SK-MEL-5 (cell line): ENCODE results near the gene FLOT2. TPM values are rescaled to one million over a fixed set of nuclear protein-coding genes. Genes with fewer than 3 reads are reported as not detected.
"Not testable (repeated sequence)": the region's sequence is repeated elsewhere in the genome, so short reads cannot be mapped to it uniquely, and the experiment has no call there.

Source experiments
- DNase-seq: peaks from one replicate; pipeline ENCODE4 v3.0.0-alpha.2; 2016; ENCODE audit warnings: low read depth, low spot score
- in situ Hi-C: cut with HindIII; loops from 2 replicates; pipeline ENCODE4 v1.10.0; 2016; ENCODE audit warnings: low sequenced_read_pairs, high pct_unique_total_duplicates, low pct_unique_long_range_greater_than_20kb
- total RNA-seq: library from RNA; depleted of rRNA; stranded (reverse); fragments of >200 nt; shearing (Covaris generic); gene quantifications from 2 replicates; pipeline ENCODE4 v1.2.3, GENCODE V29; 2014

The FLOT2 gene
- total RNA-seq, 1 experiment from 2014 or later, result 12.6 TPM

DNA sequence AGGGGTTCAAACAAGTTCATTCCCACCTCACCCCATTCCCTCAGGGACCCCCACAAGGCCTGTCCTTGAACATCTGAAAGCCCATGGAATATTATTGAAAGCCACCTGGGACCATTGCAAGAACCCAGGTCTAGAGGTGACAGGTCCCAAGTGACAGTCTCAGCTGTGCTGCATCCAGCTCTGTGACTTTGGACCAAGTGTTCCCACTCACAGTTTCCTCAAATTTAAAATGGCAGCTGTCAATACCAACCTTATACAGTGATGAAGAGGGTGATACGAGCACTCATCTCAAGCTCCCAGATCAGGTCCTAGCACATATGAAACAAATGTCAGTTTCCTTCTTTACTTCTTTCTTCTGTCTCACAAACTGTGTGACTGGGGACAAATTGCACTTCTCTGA, 33.6 kb downstream of the FLOT2 start:
- no peak for DNase-seq
- in situ Hi-C loops, result no loop called here

DNA sequence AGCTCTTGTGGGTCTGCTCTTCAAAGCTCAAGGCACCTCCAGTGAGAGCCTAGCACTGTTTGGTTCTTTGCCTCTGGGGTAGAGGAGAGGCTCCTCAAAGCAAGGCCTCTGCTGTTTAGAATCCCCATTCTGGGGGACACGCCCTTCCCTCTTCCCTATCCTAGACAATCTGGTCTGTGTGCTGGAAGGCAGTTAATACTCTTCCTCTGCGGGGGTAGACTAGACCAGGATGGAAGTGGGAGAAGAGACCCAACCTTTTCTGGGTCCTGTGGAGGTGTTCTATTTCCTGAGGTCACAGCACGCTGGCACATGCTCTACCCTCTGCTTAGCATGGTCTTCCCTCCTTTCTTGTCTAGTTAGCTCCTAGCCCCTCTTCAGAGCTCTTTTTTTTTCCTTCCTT, 35.0 kb downstream of the FLOT2 start:
- DNase-seq, result no peak
- in situ Hi-C loops, result no loop called here

DNA sequence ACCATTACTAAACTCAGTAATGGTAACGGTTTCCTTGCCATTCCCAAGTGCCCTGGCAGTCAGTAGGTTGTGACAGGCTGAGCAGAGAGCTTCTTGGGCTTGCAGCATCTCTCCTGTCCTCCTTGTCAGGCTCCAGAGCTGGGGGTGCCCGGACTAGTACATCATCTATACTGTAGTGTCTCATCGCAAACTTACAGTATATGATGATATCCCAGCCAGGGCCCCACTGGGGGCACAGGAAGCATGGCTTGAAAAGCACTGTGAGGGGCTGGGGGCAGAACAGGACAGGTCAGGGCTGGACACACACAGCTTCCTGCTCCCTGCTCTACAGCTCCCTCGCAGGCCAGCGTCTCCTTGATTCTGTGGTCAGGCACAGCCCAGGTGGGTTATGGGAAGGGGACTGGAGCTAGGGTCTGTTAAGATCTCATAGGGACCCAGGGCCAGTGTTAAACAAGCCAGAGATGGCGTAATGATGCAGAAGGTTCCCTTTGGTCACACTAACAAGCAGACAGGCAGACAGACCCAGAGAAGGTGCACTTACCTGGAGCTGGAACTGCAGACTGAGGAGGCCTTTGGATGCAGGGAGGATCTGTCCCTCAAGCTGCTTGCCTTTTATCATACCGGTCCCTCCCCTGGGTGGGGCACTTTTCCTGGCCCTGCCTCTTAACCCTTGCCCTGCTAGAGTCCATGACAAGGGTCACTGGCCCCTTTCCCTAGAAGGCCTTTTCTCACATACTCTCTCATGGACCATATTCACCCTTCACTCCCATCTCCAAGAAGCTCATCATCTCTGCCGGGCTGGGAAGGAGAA, 35.9 kb downstream of the FLOT2 start:
- in situ Hi-C loops, result no loop called here
- DNase-seq, result no peak

DNA sequence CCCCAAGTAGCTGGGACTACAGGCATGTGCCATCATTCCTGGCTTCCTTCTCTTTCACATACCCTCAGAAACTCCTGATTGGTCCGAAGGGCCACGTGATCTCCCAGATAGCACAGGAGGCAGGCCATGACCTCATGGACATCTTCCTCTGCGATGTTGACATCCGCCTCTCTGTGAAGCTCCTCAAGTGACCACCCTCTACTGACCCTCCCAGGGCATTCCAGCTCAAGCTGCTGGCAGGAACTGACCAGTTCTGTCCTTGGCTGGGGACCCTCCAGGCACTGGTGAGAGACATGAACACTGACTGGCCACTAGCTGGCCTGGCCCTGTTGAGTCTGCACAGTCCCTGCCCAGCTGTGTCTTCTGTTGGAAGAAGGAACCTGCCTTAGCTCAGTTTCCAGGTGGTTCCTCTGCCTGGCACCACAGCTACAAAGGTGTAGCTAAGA, 37.1 kb downstream of the FLOT2 start:
- in situ Hi-C loops, result no loop called here
- no peak for DNase-seq

DNA sequence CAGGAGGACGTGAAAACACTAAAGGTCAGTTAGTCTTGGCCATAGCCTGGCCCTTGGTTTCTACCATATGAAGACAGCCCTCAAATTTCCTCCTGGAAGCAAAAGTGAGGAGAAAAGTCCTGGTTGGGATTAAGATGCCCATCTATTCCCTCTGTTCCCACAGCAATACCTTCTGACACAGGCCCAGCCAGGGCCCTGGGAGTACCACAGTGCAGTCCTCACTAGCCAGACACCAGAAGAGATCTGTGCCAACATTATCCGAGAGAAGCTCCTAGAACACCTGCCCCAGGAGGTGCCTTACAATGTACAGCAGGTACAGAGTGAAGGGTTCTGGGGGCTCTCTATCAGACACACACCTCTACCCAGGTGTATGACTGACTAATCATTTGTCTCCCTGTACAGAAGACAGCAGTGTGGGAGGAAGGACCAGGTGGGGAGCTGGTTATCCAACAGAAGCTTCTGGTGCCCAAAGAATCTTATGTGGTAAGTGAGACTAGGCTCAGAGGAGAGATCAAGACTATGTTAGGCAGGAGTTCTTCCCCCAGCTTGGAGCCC, 38.7 kb downstream of the FLOT2 start:
- no peak for DNase-seq
- in situ Hi-C loops, result no loop called here

DNA sequence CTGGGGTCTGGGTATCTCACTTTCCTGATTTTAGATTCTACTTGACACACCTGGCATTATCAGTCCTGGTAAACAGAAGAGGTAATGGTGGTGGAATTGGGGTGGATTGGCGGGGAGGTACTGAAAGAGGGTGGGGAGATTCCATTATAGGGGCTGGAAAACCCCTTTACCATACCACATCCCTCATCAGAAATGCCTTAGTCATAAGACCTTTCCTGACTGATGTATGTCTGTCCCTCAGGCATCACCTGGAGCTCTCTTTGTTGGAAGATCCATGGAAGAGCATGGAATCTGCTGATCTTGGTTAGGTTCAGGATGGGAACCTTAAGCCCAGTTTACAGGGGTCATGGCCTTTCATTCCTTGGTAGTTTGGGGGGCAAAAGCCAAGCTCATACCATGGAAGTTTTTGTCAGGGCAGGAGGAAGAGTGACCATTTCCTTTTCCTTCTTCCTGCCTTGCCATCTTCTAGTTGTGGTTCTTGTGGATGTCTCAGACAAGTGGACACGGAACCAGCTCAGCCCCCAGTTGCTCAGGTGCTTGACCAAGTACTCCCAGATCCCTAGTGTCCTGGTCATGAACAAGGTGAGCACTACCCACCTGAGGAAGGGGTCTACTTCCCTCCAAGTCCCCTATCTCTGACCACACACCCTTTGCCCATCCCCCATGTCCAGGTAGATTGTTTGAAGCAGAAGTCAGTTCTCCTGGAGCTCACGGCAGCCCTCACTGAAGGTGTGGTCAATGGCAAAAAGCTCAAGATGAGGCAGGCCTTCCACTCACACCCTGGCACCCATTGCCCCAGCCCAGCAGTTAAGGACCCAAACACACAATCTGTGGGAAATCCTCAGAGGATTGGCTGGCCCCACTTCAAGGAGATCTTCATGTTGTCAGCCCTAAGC, 39.4 kb downstream of the FLOT2 start:
- in situ Hi-C loops, result no loop called here

DNA sequence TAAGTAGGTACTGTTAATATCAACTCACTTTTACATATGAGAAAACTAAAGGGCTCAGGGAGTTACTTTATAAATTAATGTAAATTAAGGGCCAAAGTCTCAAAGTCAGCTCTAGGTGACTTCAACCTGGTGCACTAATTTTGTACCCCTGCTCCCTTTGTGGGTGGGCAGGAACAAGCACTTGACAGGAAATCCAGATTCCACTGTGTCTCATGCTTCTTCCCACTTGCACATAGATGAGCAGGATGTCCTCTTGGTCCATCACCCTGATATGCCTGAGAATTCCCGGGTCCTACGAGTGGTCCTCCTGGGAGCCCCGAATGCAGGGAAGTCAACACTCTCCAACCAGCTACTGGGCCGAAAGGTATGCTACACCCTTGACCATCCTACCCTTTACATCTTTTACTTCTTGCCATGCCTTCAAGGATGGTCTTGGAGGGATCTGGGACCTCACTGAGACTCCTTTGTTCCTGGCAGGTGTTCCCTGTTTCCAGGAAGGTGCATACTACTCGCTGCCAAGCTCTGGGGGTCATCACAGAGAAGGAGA, 41.4 kb downstream of the FLOT2 start:
- in situ Hi-C loops, result no loop called here
- DNase-seq, result no peak

More for the DNA sequence above, 39.4 kb downstream of the FLOT2 start:
- DNase-seq, result no peak

DNA sequence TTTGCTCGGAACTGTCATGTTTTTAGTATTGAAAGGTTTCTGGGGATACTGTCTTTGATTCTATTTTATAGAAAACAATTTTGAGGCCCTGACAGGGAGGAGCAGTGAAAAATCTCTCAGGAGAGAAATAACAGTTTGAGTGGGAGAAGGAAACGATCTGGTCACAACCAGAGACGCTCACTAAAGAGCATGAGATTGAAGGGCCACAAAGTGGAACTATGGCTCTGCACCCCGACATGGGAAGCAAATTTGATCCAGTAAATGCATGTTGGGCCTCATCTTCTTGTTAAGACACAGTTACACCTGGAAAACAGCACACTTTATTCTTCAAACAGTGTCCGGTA, 42.2 kb downstream of the FLOT2 start:
- in situ Hi-C loops, result no loop called here
- no peak for DNase-seq

DNA sequence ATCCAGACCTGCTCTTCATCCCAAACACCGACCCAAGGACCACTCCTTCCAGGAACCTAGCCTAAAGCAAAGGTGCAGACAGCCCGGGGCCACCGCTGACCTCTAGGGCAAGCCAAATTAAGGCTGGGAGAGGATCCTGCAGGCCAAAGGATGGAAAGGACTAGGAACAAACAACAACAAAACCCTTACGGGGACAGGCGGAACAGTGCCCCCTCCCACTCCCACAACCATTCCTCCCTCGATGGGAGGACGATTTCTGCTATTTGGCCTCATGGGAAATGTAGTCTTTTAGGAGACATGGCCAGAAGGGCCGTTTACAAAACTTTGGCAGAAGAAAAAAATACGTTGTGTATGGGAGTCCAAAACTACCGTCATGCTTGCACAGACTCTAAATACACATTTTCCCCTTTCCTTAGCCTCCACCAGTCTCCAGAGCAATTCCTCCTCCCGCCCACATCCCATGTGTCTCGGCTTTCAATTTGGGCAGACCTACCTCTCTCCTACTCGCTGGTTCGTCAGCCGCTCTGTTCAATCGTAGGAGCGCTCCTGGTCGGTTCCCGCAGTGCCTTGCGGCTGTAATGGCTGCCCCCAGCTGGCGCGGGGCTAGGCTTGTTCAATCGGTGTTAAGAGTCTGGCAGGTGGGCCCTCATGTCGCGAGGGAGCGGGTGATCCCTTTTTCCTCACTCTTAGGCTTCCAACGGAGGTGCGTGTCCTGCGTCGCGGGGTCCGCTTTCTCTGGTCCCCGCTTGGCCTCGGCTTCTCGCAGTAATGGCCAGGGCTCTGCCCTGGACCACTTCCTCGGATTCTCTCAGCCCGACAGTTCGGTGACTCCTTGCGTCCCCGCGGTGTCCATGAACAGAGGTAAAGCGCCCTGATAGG, 42.8 kb downstream of the FLOT2 start, which contains the start of gene ERAL1:
TSS of gene ERAL1 (plus strand) at position 560 of the 879 bp plus-strand sequence. CDS start at position 579, 19 bp downstream.
- peak; percentile 90 for DNase-seq
- in situ Hi-C loops, result no loop called here

DNA sequence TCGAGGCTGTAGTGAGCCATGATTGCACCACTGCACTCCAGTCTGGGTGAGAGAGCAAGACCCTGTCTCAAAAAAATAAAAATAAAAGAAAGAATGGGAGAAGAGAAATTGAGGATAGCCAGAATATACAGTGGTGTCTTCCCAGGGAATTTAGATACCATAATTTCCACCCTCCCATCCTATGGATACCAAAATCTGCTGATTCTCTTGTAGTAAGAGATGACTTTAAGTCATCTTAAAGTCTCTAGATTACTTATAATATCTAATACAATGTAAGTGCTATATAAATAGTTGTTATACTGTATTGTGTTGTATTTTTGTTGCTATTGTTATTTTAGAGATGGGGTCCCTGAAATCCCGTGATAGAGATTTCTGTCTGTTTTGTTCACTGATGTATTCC, 44.2 kb downstream of the FLOT2 start:
- DNase-seq, result no peak
- in situ Hi-C loops, result no loop called here

DNA sequence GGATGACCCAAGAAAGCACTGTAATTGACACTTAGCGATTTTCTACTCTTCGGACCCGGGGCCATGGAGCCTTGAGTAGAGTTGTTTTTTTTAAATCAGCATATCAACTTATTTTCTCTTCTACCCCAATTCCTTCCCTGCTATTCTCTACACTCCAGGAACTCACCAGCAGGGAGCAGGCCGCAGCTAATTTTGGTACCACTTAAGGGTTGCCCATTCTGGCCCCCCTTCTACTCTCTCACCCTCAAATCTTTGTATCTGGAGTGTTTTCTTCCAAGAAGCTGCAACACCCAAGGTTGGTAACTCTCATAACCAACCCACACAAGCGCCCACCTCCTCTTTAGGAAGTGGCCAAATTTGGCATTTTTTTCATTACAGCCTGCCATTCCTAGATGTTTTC, 48.3 kb downstream of the FLOT2 start:
- in situ Hi-C loops, result no loop called here
- DNase-seq, result peak; percentile 40

DNA sequence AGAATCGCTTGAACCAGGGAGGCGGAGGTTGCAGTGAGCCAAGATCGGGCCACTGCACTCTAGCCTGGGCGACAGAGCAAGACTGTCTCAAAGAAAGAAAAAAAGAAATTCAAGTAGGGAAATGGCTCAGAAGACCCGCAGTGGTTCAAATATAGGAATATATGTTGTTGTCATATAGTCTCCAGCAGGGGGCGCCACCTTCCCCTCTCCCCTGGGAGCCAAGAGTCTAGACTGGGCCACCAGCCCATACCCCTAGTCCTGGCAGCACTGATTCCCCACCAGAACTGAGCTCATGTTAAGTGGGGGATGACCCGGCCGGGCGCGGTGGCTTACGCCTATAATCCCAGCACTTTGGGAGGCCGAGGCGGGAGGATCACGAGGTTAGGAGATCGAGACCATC, 48.9 kb downstream of the FLOT2 start:
- DNase-seq, result peak; percentile 45
- in situ Hi-C loops, result not testable (repeated sequence)

DNA sequence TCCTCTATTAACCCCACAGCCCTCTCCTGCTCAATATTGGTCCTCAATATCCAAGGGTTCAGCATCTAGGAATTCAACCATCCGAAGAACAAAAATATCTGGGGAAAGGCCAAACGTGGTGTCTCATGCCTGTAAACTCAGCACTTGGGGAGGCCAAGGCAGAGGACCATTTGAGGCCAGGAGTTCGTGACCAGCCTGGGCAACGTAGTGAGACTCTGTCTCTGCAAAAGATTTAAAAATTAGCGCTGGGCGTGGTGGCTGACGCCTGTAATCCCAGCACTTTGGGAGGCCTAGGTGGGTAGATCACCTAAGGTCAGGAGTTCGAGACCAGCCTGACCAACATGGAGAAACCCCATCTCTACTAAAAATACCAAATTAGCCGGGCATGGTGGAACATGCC, 50.8 kb downstream of the FLOT2 start:
- DNase-seq, in situ Hi-C loops: not testable (repeated sequence)

DNA sequence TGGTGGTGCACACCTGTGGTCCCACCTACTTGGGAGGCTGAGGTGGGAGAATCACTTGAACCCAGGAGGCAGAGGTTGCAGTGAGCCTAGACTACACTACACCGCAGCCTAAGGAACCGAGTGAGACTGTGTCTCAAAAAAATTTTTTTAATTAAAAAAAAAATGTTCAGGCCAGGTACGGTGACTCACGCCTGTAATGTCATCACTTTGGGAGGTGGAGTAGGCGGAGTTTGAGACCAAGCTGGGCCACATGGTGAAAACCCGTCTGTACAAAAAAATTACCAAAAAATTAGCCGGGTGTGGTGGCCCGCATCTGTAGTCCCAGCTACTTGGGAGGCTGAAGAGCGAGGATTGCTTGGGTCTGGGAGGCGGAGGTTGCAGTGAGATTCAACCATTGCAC, 51.3 kb downstream of the FLOT2 start:
- DNase-seq, result no peak
- in situ Hi-C loops, result no loop called here

DNA sequence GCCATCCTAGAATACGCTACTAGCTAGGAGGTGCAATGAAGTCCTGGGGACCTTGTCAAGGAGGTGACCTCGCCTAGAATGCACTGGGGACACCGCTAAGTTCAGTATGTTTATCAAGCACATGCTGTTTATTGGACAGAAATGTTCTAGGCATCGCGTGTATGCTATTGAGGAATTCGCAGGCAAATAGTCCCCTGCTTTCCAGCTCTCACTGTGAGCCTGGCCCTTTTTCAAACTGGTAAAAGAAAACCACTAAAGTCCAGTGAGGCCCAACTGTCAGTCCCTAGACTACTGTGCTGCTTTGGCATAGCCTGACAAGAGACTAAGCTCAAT, 53.8 kb downstream of the FLOT2 start:
- DNase-seq, result no peak
- in situ Hi-C loops, result no loop called here

DNA sequence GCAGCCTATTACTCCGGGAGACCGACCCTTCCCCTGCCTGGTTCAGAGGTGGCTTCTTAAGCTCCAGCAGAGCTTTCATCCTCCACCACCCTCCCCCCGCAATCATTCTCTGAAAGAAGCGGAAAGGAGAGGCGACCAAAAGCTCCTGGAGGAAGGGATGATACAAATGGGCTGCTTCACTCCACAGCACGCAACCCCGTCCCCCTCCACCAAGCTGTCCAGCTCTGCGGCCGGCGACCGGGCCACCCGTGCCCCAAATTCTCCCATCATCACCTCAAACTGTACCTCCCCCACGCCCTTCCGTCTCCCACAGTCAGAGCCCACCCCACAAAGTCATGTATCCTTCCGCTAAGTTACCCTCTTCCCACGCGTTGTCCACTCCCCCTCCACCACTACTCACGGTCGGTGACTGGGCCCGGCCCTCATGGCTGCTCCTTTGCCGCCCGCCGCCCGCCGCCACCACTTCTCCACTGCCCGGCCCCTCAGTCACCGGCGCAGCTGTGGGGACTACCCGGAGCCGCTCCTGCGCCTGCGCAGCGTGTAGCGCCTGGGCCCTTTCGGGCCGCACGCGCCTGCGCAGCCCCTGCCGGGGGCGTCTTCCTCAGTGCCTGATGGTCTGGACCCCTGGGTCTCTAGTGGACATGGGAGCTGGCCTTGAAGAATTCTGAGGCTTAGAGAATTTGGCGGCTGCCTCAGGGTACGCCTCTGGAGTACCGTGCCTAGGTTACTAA, 55.1 kb downstream of the FLOT2 start, which contains the start of gene FAM222B:
TSS of gene FAM222B (minus strand) at position 509 of the 731 bp plus-strand sequence. CDS start 76,123 bp downstream, outside the sequence.
- DNase-seq, result peak; percentile 87
- in situ Hi-C loops, result no loop called here

DNA sequence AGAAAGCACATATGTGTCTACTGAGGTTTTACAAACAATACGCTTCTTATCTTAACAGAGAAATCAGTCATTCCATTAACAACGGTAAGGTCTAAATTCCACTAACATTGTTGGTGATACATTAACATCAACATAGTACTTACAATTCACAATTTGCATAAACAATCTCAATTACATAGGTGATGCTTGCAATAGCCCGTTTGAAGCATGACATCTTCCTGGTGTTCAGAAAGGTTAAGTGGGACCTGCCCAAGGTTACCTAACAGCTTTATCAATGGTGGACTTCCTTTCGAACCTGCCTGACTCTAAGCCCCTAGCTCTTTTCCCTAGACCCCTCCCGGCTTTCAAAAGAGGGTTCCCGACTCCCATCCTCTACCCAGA, 55.6 kb downstream of the FLOT2 start:
- in situ Hi-C loops, result no loop called here
- no peak for DNase-seq
